SU-DHL-6 (cell line): ENCODE measurements around the gene C1orf210.

Experiments used
- EZH2phosphoT487 ChIP-seq: fragments of 200-600 bp; sonication (generic), shearing (Covaris generic); conservative IDR thresholded peaks from 2 replicates; pipeline ENCODE4 v1.6.1; 2018; ENCODE audit warnings: mild to moderate bottlenecking, antibody characterized with exemption, low read length, moderate library complexity, mixed read lengths
- TF ChIP-seq, protein P1 (sequence below): fragments of 200-600 bp; sonication (generic); IDR thresholded peaks from one replicate; pipeline ENCODE4 v1.5.1; 2017; ENCODE audit warnings: antibody characterized with exemption, mild to moderate bottlenecking, low read length, moderate library complexity; ENCODE audit not compliant: insufficient read depth, poor library complexity, severe bottlenecking

DNA sequence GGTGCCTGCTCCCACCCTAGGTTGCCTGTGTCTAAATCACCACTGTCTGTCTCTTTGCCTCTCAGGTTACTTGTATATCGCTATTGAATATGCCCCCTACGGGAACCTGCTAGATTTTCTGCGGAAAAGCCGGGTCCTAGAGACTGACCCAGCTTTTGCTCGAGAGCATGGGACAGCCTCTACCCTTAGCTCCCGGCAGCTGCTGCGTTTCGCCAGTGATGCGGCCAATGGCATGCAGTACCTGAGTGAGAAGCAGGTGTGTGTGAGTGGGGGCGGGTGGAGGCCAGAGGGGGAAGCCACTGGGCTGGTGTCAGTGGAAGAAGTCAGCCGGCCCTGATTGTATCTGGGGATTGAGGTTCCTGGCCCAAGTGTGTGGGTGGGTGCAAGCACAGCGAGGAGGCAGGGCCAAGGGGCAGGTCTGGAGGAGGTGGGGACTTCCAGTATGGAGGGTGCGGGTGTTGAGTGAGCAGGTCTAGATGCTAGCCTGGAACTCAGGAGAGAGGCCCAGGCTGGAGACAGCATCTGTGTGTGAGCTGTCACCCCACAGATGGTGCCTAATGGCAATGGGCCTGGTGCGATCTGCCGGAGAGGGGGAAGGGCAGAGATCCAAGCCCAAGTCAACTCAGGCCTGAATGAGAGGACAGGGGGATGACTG is 32.6 kb upstream of the C1orf210 start:
- TF ChIP-seq, protein P1, sequence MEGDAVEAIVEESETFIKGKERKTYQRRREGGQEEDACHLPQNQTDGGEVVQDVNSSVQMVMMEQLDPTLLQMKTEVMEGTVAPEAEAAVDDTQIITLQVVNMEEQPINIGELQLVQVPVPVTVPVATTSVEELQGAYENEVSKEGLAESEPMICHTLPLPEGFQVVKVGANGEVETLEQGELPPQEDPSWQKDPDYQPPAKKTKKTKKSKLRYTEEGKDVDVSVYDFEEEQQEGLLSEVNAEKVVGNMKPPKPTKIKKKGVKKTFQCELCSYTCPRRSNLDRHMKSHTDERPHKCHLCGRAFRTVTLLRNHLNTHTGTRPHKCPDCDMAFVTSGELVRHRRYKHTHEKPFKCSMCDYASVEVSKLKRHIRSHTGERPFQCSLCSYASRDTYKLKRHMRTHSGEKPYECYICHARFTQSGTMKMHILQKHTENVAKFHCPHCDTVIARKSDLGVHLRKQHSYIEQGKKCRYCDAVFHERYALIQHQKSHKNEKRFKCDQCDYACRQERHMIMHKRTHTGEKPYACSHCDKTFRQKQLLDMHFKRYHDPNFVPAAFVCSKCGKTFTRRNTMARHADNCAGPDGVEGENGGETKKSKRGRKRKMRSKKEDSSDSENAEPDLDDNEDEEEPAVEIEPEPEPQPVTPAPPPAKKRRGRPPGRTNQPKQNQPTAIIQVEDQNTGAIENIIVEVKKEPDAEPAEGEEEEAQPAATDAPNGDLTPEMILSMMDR: no peak
- TF ChIP-seq EZH2phosphoT487: no peak
